Uterine smooth muscle cell (primary cell): ENCODE measurements around the gene EAPP. TPM values are rescaled to one million over a fixed set of nuclear protein-coding genes. Genes with fewer than 3 reads are reported as not detected.

Experiments
- total RNA-seq: library from RNA; depleted of rRNA; stranded (reverse); fragments of >200 nt; gene quantifications from 2 replicates; pipeline ENCODE4 v1.2.3, GENCODE V29; 2014

Gene EAPP, protein sequence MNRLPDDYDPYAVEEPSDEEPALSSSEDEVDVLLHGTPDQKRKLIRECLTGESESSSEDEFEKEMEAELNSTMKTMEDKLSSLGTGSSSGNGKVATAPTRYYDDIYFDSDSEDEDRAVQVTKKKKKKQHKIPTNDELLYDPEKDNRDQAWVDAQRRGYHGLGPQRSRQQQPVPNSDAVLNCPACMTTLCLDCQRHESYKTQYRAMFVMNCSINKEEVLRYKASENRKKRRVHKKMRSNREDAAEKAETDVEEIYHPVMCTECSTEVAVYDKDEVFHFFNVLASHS
- 40.1 and 45.5 TPM in 2 replicates for total RNA-seq

DNA sequence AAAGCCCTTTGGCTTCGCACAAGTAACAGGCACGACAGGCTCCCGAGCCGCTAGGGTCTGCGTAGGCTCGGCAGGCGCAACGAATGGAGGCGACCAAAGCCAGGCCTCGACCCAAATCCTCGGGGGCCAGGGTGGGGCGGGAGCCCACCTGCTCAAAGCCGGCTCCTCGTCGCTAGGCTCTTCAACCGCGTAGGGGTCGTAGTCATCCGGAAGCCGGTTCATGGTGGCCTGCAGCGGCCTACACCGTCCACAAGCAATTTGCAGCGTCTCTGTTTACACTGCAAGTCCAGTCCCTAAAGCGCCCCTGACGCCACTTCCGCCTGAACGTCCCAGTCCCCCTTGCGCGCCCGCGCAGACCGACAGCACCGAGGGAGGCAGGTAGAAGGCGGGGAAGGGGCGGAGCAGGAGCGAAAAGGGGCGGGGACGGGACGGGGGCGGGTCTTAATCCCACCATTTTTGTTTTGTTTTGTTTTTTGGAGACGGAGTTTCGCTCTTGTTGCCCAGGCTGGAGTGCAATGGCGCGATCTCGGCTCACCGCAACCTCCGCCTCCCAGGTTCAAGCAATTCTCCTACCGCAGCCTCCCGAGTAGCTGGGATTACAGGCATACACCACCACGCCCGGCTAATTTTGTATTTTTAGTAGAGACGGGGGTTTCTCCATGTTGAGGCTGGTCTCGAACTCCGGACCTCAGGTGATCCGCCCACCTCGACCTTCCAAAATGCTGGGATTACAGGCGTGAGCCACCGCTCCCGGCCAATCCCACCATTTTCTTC lies at the start of gene EAPP:
Gene EAPP, minus strand, starts transcription at position 295 of the 774 bp plus-strand sequence. Its CDS starts 73 bp downstream, at position 222.

Other genes starting within 250 kb of the EAPP start
- gene SPTSSA, start 77.5 kb downstream of the EAPP start, total RNA-seq = 13.9 and 20.7 TPM in 2 replicates
- gene SNX6, start 90.4 kb upstream of the EAPP start, total RNA-seq = 167 and 226 TPM in 2 replicates
- gene CFL2, start 174.9 kb upstream of the EAPP start, total RNA-seq = 164 and 186 TPM in 2 replicates